Measurements from ENCODE around the gene PPP1R3G. TPM values are rescaled to one million over a fixed set of nuclear protein-coding genes. Genes with fewer than 3 reads are reported as not detected.

PPP1R3G gene
- total RNA-seq, result 2.8 and 2.9 TPM in 2 replicates

DNA sequence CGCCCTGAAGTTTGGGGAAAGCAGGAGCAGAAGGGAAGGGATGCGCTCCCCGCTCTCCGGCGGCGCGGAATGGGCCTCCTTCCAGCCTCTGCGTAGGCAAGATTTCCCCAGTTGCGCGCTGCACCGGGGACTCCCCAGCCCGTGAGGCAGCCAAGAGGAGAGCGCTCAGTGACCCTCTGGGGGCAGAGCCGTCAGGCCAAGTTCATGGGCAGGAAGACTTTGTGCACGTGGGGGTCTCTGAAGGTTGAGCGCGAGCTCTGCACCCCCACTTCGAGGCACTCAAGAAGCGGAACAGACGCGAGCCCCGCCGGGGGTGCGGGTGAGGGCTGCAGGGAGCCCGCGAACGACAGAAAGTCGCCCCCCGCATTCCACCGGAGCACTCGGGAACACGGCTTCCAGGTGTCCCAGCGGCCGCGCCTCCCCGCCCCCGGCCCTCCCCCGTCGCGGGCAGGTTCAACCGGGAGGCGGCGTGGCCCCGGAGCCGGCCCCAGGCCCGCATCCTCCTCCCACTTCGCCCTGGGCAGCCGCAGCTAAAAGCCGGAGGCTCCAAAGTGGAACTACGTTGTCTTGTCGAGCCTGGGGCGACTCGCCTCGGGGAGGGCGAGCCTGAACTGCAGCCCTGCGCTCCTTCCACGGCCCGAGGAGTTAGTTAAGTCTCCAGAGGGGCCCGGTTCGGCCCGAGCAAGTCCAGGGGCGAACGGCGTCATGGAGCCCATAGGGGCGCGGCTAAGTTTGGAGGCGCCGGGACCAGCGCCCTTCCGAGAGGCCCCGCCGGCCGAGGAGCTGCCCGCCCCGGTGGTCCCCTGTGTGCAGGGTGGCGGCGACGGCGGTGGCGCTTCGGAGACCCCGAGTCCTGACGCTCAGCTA is at the start of gene PPP1R3G:
TSS of gene PPP1R3G (plus strand) at position 561 of the 867 bp plus-strand sequence. CDS start at position 706, 145 bp downstream.

Other genes with a start within 250 kb of the PPP1R3G start
- 8.9 and 14.4 TPM in 2 replicates for gene RPP40, start 81.3 kb upstream of the PPP1R3G start, total RNA-seq
- 14.4 and 21.0 TPM in 2 replicates for gene LYRM4, start 175.6 kb downstream of the PPP1R3G start, total RNA-seq
- gene FARS2, start 176.2 kb downstream of the PPP1R3G start, total RNA-seq, result 27.5 and 38.1 TPM in 2 replicates